Skin epidermis (tissue), 12 donors: ENCODE results near the gene SPEG.

ENCODE experiments used
- H3K27ac ChIP-seq, 21 experiments: fragments of 200-600 bp; sonication (generic) in 11 of 21; one replicate each; pipeline ENCODE4 v1.5.0; 2020; ENCODE audit warnings: mild to moderate bottlenecking in 3 of 21, inconsistent platforms in 2 of 21, moderate library complexity in 2 of 21
- H3K4me3 ChIP-seq, 7 experiments: fragments of 200-600 bp; sonication (generic) in 2 of 7; one replicate each; pipeline ENCODE4 v1.5.0; 2020; ENCODE audit warnings: inconsistent platforms in 2 of 7, mild to moderate bottlenecking in 2 of 7, moderate library complexity in 1 of 7

The SPEG gene

DNA sequence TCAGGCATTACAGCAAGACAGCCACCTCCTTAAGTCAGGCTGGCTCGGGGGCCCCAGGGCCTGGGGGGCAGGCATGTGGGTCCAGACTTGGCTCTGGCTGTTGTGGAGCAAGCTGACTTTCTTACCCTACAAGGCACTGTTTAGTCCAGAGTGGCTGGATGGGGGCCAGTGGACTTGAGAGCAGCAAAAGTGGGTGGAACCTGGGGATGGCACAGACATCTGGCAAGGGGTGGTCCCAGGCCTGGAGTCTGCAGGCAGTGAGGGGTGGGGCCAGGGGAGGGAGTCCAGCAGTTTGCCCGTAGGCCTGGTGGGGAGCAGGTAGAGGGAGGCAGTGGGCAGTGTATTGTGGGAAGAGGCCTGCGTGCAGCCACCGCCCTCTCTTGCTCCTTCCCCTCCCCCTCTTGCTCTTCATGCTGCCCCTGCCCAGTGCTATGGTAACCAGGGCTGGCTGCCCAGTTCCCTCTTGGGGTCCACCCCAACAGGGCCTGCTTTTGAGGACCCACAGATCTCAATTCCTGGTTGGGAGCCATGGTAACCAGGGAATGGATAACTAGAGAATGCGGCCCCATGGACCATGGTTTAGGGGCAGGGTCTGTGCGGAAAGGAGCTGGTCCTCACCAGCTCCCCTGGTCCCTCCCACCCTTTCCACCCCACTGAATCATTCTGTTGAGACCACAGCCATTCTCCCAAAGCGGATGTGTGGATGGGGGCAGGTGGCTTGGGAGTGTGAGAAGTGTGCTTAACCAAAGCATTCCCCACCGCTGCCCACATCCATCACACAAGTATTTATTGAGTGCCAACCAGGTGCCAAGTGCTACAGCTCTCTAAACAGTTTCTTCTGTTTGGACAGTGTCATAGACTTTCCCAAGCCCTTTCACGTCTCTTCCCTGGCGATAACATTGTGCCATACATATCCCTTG lies 19.3 kb downstream of the SPEG start:
- Histone ChIP-seq H3K4me3 (no peak overlapping the region), H3K27ac (peak overlapping the region in 10 of 21 experiments; percentile 24 to 82 (median 49))

DNA sequence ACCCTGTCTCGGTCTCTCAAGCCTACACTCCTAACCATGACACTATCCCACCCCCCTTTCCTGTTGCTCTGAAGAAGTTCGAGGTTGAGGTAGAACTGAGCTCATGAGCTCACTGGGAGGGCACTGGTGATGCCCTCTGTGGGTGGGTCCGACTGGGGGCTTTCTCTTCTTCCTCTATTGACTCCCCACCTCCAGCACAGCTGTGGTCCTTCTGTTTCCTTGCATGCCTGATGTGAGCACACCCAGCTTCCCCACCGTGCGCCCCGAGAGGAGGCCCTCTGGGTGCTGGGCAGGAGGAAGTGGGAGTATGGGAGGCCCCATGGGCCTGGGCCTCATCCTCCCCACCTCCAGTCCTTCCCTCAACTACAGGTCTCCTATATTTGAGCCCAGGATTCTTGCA lies 20.9 kb downstream of the SPEG start:
- Histone ChIP-seq H3K4me3 (no peak overlapping the region), H3K27ac (no peak overlapping the region)

DNA sequence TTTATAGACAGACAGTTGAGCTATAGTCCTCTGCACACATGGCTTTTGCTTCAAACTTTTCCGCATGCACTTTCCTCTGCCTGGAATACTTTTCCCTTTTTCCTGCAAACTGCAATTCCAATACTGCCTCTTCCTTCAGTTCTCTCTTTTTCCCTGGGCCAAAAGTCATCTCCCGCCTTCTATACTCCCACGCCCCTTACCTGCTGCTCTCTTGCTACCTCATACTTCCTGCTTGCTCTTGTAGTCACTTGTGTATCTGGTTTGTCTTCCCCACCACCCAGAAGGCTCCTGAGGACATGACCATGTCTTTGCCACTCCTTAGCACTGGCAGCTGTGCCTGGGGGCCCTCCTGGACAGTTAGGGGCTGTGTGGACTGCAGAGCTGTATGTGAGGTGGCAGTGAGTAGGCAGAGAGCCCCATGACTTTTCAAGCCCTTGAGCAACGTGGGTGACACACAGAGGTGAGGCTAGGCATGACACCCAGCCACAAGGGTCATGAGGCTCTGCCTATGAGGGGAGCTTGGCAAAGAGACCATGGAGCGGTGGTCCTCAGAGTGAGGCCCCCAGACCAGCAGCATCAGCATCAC lies 23.2 kb downstream of the SPEG start:
- Histone ChIP-seq H3K4me3 (no peak overlapping the region), H3K27ac (no peak overlapping the region)

DNA sequence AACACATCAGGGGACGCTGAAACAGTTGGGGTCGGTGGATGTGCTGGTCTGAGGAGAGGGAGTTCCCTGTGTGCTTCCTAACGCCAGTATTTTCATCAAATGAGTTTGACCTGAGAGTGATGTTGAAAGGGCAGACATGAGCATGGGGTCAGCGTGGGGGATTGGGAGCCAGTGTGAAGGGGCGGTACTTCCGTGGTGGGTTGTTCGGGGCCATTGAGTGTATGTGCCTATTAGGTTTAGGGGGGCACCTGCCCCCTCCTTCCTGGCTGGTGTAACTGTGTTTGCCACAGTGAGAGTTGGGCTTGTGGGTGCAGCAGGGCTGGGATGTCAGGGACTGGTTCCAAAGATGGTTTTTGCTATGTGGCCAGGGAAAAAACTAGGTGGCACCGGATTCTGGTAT lies 24.4 kb downstream of the SPEG start:
- Histone ChIP-seq H3K4me3 (no peak overlapping the region), H3K27ac (no peak overlapping the region)

DNA sequence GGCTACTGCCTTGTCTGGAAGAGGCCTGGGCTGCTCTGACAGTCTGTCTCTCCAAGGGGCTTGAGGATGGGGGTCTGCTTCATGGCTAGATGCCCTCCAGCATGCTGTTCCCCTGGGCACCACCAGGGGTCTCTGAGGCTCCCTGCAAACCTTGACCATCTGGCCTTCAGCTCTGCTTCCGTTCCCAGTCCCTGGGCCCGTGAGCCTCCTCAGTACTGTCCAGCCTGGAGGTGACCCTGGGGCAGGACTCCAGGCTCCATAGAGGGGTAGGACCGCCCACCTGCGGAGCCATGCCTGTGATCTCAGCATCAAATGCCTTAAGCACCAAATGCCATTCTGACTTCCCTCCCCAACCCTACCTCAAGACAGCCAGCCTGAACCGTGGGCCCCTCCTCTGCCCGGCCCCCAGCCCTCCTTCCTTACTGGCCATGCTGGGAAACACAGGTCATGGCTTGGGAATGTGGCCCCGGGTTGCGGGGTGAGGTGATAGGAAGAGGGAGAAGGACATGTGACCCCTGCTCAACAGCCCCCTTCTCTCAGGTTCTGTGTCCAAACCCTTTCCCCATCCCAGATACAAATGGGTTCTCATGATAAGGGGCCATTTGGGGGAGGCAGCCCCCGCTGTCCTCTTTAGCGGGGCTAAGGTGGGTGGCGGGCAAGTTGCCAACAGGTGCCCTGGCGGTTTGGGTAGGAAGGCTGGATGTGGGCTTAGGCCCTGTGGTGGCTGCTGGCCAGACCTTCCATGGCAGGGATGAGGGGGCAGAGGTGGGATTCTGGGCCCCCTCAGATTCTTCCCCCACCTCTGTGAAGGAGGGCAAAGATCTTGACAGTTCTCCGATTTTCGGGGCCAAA lies 25.0 kb downstream of the SPEG start:
- peak overlapping the region in 1 of 21 experiments; percentile 31 for H3K27ac ChIP-seq
- H3K4me3 ChIP-seq: no peak overlapping the region

DNA sequence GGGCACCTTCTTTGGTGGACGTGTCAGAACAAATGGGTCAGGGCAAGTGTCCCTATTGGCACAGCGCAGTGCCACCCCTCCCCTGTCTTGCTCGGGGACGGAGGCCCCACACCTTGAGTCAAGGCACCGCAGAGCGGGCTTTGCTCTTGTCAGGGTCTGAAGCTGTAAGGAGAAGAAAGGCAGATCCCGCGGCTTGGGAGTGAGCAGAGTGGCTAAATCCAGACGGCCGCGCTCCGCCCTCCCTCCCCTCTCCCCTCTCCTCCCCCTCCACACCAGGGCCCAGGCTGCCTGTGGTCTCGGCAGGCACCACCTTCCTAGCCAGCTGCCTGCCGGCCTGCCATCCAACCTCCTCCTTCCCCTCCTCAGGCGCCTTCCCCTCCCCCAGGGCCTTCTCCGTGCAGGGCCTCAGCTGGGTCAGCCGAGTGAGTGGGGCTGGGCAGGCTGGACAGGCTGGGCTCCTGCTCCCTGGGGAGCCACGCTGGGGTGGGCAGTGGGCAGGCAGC lies 25.8 kb downstream of the SPEG start:
- H3K27ac ChIP-seq: peak overlapping the region in 2 of 21 experiments; percentile 0 to 31
- no peak overlapping the region for H3K4me3 ChIP-seq

DNA sequence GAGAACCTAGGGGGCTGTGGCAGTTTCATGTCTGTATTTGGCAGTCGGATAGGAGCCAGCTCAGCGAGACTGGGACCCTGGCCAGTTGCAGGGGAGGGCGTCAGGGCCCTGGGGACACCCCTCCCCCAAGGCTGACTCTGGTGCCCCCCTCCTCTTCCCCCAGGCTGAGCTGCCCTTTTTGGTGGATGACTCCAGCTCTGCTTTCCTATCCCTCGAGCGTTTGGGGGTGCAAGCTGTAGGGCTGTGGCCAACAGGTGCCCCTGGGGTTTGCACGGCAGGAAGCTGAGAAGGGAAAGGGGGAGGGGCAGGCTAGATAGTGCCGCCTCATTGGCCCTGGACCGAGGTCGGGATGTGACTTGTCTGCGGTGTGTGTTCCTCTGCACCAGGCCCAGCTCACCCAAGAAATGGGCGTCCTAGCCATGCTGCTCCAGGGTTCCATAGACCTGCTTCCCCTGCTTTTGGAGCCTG lies 26.4 kb downstream of the SPEG start:
- Histone ChIP-seq H3K27ac (peak overlapping the region in 1 of 21 experiments; percentile 0), H3K4me3 (no peak overlapping the region)

DNA sequence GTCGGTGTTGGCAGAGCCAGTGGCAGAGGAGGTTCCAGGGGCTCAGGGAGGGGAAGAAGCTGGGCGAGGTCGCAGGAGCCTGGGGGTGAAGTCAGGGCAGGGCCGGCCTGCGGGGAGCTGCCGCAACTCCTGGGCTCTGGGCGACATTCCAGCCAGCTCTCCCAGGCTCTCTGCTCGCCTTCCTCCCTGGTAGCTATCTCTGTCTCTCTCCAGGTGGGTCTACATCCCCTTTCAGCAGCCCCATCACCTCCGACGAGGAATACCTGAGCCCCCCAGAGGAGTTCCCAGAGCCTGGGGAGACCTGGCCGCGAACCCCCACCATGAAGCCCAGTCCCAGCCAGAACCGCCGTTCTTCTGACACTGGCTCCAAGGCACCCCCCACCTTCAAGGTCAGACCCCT lies 27.0 kb downstream of the SPEG start:
- Histone ChIP-seq H3K27ac (no peak overlapping the region), H3K4me3 (no peak overlapping the region)

DNA sequence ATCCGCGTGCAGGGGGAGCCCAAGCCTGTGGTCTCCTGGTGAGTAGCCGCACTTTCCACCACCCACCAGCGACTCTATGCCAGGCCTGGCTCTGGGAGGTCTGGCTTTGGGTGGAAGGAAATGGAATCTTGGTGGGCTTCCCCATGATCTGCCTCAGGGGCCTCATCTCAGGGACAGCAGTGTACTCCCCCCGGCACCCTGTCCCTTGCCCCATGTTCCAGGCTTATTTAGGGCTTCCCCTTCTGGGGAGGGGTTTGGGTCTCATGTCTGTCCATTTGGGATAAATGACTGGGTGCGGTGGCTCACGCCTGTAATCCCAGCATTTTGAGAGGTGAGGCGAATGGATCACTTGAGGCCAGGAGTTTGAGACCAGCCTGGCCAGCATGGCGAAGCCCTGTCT lies 27.7 kb downstream of the SPEG start:
- no peak overlapping the region for H3K4me3 ChIP-seq
- H3K27ac ChIP-seq: no peak overlapping the region

DNA sequence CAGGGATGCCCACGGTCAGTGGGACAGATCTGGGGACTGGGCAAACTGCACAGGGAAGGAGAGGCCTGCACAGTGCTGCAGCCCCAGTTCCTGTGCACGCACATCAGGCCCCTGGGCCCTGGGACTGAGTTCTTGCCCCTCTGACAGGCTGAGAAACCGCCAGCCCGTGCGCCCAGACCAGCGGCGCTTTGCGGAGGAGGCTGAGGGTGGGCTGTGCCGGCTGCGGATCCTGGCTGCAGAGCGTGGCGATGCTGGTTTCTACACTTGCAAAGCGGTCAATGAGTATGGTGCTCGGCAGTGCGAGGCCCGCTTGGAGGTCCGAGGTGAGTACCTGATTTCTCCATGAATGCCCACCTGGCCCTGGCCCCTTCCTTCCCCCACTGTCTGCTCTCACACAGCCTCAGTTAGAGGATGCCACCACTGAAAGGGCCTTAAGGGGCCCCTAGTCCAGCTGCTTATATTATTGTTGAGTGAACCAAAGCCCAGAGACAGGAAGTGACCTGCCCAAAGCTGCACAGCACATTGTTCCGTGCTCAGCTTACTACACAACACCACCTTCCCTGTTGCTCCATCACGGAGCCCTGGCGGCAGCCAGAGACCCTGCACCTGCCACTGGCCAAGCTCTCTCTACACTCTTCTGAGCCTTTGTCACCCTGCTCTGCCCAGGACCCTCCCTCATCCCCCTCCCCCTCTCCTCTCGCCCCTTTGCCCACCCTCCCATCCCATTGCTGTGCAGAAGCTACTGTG lies 29.8 kb downstream of the SPEG start:
- H3K27ac ChIP-seq: no peak overlapping the region
- no peak overlapping the region for H3K4me3 ChIP-seq

DNA sequence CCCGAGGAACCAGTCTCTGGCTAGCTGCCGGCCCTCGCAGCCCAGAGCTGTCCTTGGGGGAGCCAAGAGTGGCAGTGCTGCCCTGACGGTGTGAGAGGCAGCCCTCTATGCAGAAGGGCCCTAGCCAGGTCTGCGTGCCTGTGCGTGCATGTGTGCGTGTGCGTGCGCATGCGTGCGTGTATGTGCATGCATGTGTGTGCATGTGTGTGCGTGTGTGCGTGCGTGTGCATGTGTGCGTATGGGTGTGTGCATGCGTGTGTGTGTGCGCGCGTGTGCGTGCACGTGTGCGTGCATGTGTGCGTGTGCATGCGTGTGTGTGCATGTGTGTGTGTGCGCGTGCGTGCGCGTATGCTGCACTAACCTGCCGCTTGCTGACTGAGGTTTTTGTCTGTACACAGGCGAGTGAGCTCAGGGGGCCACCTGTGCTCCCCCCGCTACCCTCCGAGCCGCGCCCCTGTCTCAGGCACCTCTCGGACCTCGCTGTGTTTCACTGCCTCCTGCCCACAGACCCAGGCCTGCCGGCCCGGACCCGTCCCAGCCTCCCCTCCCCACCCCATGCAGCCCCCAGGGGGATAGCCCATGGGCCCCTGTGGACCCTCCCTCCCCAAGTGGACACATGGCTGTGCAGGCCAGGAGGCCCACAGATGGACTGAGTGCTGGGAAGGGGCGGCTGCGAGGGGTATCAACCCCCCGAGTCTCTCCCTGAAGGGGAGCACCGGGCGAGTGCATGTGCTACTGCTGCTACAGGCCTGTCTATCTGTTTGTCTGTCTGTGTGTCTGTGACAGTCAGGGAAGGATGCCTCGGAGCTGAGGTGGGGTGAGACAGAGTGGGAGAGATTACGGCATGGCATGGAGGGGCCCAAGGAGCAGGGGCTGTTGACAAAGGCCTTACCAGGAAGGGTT lies 31.3 kb downstream of the SPEG start:
- H3K4me3 ChIP-seq: no peak overlapping the region
- H3K27ac ChIP-seq: peak overlapping the region in 1 of 21 experiments; percentile 30

DNA sequence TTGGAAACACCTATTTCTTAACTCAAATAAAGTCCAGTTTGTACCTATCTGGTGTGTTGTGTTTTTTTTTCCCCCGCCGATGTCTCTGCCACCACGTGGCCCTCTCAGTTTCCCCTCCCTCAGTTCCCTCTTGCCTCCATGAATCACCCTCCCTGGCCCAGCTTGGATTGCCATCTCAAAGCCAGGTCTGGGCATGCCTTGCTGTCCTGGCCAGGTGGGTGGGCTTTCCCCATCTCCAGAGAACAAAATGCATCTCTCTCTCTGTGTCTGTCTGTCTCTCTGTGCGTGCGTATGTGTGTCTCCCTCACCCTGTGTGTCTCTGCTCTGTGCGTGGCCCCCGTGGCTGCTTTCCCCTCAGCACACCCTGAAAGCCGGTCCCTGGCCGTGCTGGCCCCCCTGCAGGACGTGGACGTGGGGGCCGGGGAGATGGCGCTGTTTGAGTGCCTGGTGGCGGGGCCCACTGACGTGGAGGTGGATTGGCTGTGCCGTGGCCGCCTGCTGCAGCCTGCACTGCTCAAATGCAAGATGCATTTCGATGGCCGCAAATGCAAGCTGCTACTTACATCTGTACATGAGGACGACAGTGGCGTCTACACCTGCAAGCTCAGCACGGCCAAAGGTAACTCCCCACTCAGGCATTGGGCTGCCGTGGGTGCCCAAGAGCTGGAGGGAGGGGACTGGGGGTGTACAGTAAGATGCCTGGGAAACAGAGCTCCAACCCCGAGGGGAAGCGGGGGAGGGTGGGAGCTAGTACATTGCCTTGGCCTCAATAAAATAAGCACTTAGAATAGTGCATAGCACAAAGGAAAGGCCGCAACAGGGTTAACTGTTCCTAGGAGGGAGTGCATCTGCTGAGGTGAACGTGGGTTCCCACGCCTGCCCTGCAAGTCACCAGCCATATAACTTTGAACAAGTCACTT lies 32.4 kb downstream of the SPEG start:
- no peak overlapping the region for H3K4me3 ChIP-seq
- H3K27ac ChIP-seq: peak overlapping the region in 1 of 21 experiments; percentile 30

DNA sequence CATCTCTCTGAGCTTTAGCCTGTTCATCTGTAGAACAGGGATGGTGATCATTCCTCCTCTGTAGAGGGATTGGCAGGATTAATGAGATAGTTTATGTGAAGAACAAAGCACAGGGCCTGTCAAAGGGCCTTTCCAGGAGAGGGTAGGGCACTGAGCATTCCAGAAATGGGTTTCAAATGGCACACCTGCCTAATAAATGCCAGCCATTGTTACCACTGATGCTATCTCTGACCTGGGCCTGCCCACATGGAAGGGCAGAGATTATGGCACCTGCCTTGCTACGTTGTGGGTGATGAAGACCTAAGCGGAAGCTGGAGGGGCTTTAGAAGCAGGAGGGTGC lies 33.1 kb downstream of the SPEG start:
- Histone ChIP-seq H3K27ac (no peak overlapping the region), H3K4me3 (no peak overlapping the region)

DNA sequence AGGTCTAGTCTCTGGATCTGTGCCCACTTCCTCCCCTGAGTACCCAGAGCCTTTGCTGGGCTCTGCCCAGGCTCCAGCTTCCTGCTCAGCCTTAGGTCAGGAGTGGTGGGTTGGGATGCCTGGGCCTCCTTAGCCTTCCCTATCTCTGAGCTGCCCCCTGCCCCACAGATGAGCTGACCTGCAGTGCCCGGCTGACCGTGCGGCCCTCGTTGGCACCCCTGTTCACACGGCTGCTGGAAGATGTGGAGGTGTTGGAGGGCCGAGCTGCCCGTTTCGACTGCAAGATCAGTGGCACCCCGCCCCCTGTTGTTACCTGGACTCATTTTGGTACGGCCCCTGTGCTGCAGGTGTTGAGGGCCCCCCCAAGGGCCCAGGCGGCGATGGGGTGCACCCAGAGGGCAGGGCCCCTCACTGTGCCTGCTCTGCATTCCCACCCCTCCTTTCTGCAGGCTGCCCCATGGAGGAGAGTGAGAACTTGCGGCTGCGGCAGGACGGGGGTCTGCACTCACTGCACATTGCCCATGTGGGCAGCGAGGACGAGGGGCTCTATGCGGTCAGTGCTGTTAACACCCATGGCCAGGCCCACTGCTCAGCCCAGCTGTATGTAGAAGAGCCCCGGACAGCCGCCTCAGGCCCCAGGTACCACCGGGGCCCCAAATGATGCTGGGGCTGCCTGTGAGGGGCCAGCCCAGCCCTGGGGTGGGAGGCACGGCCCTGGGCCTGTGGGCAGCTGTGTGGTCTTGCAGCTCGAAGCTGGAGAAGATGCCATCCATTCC lies 34.0 kb downstream of the SPEG start:
- Histone ChIP-seq H3K4me3 (no peak overlapping the region), H3K27ac (no peak overlapping the region)

DNA sequence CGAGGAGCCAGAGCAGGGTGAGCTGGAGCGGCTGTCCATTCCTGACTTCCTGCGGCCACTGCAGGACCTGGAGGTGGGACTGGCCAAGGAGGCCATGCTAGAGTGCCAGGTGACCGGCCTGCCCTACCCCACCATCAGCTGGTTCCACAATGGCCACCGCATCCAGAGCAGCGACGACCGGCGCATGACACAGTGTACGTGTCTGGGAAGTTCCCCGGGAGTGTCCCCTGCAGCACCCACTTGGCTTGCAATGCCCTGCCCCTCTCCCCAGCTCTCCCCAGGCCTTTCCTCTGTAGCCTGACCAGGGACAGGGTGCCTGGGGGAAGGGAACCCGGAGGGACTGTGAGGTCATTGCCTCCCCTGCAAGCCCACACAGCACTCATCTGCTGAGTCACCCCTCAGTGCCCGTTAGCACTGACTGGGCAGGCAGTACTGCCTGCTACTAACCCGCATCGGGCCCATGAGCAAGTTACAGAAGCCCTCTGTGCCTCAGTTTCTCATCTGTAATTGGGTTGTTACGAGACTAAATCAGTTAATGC lies 34.6 kb downstream of the SPEG start:
- Histone ChIP-seq H3K4me3 (no peak overlapping the region), H3K27ac (no peak overlapping the region)

DNA sequence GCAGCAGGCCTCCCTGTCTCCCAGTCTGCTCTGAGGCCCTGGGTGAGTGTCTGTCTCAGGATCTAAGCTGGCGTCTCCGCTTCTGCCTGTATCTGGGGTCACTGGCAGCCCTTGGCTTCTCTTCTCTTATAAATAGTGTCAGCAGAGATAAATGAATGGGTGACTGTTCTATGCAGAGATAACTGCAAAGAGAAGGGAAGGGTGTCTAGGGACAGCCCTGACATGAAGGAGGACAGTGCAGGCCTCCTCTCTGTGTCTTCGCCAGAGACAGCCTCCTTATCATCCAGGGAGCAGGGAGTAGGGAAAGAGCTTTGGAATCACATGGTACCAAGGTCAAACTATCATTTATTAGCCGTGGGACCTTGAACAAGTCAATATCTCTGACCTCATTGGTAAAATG lies 35.8 kb downstream of the SPEG start:
- H3K27ac ChIP-seq: no peak overlapping the region
- H3K4me3 ChIP-seq: no peak overlapping the region
